Measurements from ENCODE around the gene CKM.

The CKM gene

DNA sequence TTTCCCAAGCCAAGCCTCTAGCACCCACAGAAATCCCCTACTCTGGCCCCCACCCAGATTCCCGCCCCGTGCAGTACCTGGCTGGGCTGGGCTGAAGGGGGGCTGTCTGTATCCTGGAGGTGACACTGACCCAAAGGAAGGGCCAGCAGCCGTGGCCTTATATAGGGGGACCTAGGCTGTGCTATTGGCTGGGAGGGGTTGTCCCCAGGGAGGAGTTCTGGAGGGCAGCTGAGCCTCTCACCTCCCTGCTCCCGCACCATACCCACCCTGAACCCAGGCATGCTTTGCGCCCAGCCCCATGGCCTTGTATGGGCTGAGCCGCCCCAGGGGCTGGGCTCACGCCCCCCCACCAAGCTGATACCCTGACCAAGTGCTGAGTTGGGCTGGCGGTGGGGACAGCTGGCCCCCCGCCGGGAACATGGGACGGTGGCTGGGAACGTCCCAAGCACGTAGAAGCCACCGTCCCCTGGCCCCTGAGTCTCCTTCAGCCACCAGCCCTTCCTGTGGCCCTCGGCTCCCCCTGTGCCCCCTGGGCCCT lies at the start of gene CKM:
Gene CKM, minus strand, starts transcription at position 132 of the 538 bp plus-strand sequence. CDS start 3,162 bp downstream, outside the sequence.
- DNase-seq, result no peak

DNA sequence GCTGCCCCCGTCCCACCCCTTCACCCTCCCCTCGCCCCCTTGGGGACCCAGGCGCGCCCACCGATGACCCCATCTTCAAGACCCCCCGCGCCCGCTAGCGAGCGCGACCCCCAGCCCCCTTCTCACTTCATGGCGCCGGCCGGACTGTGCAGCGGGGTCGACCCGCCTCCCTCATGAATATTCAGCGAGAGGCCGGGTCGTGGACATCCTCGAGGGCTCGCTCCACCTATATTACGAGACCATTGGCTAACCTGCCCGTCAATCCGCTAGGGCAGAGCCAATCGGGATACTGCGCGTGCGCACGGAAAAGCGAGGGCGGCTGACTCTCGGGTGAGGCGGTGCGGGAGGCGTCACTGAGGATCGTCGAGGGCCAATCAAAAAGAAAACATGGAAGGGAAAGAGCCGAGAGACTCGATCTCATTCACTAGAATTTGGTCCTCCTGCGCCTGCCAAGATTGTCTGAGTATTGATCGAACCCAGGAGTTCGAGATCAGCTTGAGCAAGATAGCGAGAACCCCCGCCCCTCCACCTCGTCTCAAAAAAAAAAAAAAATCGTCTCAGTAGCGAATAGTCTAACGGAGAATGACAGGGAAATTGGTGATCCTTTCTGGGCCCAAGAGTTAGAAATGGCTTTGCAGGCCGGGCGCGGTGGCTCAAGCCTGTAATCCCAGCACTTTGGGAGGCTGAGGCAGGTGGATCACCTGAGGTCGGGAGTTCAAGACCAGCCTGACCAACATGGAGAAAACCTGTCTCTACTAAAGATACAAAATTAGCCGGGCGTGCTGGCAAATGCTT lies 47.9 kb upstream of the CKM start, which contains the start of gene ERCC2:
Gene ERCC2, minus strand, starts transcription at position 164 of the 795 bp plus-strand sequence. Its CDS starts 33 bp downstream, at position 131.
- DNase-seq, result peak; percentile 97 to 99

DNA sequence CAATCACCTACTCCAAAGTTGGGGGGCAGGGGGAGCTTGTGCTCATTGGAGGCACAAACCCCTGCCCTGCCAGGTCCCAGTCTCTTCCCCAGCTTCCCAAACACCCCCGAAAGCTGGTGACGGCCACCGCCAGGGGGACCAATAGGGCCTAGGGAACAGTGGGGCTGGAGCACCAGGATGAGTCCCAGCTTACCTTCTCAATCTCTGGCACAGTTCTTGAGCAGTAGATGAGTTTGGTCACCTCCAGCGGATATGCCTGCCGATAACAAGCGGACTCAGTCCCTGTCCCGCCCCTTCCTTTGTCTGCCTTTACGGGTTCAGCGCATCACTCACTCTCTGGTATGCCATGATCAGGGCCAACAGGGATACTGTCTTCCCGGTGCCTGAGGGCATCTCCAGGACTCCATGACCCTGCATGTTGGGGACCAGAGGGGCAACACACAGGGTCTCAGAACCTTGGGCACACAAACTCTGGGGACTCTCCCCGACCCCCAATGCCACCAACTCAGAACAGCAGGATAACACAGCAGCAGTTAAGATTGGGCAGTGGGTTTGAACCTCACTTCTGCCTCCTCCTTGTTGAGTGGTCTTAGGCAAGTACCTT lies 46.2 kb upstream of the CKM start:
- no peak for DNase-seq

DNA sequence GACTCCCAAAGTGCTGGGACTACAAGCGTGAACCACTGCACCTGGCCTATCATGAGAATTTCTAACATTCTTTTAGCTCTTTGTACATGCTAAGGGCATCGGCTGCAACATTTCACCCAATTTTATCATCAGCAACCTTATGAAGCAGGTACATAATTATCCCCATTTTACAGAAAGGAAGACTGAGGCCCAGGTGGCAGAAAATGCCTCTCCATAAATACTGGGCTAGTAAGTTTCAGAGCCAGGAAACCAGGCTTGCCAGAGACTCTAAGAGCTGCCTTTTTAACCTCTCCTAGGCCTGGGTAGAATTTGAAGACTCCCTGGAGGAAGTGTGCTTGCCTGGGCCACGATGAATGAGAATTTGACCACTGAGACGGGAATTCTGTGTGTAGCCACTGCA lies 45.5 kb upstream of the CKM start:
- no peak for DNase-seq

DNA sequence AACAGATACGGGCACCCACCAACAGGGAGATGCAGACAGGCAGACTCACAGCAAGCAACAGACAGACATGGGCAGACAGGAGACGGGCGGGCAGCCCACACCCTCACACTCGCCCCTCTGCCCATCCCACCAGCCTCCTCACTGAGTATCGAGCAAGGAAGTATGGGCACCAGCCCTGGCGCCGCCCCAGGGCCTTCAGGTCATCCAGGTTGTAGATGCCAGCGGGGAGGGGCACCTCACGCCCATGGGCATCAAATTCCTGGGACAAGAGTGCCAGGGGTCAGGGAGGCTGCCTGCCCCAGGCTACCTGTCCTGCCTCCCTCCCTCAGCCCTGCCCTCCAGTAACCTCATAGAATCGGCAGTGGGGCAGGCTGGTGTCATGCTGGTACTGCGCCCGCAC lies 42.0 kb upstream of the CKM start:
- DNase-seq, result no peak

DNA sequence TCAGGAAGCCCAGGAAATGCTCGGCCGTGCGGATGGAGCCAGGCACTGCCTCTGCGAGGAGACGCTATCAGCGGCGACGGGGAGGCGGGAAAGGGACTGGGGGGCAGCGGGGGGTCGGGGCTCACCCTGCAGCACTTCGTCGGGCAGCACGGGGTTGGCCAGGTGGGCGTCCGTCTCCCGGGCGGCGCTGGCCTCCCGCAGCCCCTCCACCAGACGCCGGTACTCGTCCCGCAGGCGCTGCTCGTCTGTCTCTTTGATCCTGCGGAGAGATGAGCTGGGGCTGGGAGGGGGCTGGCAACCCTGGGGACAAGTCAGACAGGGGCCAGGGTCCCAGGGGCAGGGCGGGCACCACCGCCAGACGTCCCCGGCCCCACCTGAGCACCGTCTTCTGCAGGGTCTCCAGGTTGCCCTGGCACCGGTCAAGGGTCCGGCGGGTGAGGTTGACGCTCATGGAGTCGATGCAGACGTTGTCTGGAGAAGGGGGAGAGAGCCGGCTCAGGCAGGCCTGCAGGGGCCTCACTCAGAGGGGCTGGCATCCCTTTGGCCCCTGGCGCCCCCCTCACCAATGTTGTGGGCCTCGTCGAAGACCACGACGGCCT lies 41.3 kb upstream of the CKM start:
- DNase-seq, result no peak

DNA sequence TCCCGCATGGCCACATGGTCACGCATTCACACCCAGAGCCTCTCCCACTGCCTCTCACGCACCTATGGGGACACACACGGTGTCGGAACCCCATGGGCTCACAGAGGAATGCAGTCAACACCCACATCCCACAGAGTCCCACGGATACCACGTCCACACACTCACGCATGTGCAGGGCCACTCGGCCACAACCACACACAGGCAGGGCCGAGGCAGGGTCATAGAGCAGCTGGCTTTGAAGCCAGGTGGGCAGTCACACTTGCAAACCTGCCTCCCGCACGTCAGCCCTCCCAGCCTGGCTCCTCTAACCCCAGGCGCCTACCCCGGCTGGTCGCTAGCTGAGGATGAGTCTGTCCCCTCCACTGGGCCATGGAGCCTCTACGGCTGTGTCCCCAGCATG lies 39.6 kb upstream of the CKM start:
- no peak for DNase-seq

DNA sequence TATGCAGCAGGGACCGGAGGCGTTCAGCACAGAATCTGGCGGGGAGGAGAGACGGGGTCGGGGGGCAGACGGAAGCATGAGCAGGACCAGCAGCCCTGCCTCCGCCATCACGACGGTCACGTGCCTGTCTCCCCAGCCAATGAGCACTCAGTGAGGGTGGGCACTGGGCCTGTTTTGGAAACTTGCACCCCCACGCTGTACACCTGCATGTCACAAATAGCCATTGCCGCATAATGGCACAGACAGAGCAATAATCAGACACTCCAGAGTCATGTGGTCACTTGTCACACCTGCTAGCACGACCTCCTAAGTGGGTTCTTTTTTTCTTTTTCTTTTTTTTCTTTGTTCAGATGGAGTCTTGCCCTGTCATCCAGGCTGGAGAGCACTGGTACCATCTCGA lies 38.9 kb upstream of the CKM start:
- no peak for DNase-seq

DNA sequence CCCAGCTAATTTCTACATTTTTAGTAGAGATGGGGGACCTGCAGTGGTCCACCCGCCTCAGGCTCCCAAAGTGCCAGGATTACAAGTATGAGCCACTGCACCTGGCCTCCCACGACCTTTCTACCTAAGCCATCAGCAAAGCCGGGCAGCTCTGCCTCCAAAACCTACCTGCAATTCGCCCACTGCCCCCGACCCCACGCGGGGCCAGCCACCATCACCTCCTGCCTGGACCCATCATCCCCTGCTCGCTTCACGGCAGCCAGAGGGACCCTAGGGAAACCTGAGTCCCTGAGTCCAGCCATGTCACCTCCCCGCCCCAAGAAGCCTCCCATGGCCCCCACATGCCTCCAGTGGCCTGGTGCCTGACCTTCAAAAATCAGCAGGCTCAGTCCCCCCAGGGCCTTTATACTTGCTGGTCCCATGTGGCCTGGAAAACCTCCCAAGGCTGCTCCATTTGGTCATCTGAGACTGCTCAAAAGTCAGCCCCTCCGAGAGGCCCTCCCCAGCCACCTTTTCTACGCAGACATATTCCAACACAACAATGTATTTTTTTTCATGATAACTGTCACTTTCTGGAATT lies 35.6 kb upstream of the CKM start:
- no peak for DNase-seq

DNA sequence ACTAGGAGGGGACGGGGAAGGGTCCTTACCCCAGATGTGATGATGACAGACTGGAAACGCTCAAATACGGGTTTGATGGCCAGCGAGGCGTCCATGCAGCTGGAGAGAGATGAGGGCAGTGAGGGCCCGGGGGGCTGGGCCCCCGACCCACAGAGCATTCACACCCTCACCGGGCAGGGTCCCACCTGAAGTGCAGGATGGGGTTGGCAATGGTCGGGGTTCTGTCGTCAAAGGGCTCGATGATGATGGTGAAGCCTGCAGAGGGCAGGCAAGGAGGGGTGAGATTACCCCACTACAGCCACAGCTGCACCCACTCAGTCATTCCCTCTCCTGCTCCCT lies 34.7 kb upstream of the CKM start:
- DNase-seq, result no peak

DNA sequence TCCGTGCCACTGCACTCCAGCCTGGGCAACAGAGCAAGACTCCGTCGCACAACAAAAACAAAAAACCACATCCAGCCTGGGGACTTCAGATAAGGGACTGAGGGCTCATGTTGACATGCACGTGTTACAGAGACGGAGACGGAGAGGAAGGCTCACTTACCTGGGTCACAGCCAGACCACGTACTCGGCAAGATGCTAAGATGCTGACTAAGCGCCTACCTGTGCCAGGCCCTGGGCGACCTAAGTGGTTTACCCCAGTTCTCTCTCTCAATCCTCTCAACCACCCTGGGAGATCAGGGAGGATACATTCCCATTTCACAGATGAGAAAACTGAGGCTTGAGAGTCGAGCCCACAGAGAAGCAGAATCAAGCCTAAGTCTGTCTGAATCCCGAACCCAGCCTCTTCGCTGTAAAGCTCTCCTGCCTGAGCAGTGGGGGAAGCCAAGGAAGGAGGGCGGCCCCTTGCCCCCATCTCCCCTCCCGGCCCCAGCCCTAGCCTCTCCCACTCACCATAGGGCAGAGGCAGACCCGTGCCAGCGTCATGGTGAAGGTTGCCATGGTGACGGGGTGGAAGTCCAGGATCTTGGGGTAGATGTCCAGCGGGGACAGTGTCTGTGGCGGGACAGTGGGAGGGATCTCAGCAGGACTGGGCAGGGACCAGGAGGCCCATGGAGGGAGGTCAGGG lies 34.2 kb upstream of the CKM start:
- DNase-seq, result no peak

DNA sequence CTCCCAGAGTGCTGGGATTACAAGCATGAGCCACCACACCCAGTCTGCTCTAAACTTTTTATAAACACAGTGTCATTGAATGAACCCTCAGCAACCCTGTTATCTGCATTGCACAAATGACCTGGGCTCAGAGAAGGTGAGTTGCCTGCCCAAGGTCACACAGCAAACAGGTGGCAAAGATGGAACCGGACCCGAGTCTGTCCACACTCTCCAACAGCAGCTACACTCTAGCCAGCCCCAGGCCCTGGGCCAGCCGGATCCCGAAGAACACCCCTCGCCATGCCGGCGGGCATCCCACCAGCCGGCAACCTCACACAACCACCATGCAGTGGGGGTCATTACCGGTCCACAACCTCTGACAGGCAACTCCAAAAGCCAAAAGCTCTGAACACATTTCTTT lies 33.2 kb upstream of the CKM start:
- no peak for DNase-seq

DNA sequence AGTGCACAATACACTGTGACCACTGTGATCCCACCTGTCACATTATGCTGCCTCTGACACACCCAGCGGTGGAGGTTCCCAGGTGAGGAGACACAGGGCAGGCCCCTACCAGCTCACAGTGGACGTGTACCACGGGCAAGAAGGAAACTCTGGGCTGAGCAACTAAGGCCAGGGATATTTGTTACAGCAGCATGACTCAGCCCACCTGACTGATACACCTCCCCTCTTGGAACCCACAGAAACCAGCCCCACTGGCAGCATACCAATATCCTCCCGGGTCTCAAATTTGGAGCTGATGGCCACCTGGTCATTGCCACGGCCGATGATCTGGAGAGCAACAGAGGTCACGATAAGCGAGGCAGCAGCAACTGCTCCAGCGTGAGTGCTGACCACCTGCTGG lies 32.7 kb upstream of the CKM start:
- DNase-seq, result no peak

DNA sequence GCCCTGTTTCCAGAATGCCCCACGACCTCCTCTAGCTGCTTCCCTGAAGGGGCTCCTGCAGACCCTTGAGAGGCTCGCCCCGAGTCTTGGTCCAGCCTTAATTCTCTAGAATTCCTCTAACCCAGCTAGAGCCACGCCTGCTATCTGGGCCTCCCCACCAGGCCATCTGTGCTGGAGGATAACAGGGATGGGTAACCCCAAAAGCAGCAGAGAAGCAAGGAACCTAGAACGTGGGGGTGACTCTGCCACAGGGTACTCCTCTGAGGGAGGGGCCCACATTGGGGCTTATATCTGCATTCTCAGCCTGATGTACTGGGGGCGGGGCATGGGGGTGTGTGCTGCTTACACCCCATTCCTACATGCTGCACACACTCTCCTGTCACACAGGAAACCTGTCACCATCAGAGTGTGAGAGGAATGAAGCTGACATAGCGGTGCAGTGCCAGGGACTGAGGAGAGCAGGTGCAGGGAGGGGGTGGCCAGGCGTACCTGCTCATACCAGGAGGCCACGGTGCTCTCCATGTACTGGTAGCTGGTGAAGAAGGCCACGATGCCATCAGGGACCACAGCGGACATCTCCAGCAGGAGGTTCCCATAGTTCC lies 31.7 kb upstream of the CKM start:
- no peak for DNase-seq

DNA sequence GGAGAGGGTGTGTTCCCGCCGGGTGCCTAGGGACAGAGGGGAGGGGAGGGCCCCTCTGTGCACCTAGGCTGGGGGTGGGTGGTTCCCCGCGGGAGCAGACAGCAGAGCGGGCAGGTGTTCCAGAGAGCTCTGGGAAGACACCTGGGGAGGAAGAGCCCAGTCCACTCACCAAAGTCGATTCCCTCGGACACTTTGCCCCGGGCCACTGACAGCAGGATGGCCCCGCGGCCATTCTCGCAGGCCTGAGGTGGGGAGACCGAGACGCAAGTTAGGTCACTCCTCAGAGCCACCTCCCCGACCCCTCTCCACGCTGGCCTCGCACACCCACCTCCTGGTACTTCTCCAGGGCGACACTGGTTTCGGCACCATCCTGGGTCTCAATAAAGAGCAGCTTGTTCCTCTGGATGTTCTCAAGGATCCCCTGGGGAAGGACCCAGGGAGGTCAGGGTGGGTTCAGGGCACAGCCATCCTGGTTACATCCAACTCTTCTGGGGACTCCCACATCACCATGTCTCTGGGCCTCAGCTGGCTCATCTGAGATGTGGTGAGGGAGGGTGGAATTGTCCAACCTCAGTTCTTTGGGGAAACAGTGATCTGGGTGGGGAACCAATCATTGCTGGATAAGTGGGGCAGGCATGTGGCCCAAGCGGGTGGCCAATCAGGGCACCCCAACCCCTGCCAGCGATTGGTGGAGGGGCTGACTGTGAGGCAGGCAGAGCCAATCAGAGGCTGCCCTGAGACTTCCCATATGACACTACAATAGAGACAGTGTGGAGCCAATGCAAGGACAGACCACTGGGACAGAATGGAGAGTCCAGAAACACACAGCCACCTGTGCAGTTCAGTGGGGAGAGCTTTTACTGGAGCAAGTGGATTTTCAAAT lies 30.5 kb upstream of the CKM start:
- no peak for DNase-seq

DNA sequence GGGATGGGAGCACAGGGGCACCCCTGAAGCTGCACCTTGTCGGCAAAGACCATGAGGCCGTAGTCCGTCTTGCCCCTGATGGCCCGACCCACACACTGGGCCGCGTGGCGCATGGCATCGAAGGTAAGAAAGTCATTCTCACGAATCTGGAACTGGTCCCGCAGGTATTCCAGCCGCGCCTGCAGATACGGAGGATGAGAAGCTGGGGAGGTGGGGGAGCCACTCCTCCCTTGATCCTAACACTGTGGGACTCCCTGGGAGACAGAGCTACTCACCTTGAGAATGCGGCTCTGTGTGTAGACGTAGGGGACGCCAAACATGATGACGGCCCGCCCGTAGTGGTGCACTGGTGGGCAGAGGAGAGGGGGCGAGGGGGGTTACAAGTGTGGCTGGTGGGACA lies 29.8 kb upstream of the CKM start:
- DNase-seq, result no peak

DNA sequence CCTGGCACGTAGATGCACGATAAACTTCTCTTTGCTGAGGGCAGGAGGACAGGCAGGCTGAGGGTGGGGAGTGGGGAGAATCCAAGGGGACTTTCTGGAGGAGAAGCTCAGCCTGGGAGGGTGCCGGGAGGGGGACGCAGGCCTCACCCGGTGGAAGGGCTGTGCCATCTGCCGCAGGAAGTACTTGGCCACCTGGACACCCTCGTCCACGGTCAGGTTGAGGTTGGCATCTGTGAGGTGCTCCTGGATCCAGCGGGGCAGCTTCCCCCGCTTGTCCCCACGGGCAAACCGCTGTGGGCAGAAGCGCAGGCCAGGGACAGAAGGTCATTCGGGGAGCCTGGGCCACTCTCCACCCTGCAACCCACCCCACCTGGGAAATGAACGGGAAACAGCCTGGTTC lies 29.4 kb upstream of the CKM start:
- DNase-seq, result no peak

DNA sequence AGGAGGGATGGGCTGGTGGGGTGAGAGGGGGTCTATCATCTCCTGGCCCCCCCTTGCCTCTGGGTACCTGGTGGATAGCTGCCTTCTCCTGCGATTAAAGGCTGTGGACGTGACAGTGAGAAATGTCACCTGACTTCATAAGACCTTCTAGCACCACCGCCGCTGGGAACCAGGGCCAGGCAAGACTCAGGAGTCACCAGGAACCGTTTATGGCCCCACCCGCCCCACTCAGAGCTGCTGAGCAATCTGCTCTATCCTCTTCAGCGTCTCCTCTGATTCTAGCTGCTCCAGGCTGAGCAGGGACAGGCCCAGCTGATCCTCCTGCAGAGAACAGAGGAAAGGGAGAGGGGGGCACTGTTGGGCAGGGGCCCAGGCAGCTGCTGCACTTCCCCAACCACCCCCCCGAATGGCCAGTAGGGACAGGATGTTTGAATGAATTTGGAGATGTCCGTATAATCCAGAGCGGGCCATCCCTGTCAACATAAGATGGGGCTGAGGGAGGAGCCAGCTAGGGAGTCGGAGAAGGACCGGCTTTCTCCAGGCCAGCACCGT lies 28.8 kb upstream of the CKM start:
- no peak for DNase-seq

DNA sequence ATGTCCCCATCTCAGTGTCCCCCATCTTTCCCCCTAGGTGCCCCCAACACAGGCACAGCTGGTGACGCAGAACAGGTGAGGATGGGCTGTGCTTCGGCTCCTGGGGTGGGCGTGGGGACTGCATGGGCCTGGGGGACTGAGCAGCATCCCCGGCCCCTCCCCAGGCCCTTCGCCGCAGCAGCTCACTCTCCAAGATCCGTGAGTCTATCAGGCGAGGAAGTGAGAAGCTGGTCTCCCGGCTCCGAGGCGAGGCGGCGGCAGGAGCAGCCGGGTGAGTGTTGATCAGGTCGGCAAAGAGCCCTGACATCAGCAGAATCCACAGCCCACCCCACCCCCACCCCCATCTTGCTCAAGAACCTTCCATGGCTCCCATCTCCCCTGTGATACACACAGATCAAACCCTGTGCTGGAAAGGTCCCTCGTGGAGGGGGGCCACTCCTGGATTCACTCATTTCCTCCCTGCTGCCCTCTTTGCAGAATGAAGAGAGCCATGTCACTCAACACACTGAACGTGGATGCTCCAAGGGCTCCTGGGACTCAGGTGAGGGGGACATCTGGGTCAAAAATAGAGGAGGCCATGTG lies 27.9 kb upstream of the CKM start:
- no peak for DNase-seq

DNA sequence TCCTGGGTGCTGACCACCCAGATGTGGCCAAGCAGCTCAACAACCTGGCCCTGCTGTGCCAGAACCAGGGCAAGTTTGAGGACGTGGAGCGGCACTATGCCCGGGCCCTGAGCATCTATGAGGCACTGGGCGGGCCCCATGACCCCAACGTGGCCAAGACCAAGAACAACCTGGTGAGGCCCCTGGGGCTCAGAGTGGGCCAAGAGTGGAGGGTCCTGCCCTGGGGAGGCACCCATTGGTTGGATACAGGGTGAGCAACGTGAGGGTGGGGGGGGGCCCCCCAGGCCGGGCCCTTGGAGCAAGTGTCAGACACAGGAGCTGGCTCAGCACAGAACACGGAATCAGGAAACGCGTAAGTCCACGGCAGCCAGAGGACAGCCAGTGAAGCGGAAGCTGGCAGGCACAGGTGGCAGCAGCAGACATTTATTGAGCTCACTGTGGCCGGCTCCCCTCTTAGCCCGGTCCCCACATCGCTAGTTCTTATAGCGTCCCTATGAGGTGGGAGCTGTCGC lies 26.8 kb upstream of the CKM start:
- DNase-seq, result no peak

DNA sequence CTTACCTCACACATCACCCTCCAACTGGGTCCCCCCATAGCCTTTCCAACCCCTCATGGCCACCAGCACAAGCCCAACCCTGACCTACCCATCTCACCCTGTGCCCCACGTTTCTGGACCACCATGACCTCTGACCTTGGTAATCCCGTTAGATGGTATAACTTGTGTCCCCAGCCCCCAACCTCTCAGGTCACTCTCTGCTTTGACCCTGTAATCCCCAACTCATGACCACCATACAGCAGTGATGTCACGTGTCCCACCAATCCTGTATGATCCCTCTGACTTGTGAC lies 26.4 kb upstream of the CKM start:
- no peak for DNase-seq

All from NCI-H187 (cell line).